GM23338 (cell line): ENCODE results near the gene GNG12.

Source experiments
- CREB1 ChIP-seq: fragments of 250-450 bp; sonication (Bioruptor Pico); IDR thresholded peaks from 2 replicates; pipeline ENCODE4 v1.5.0; 2020; ENCODE audit warnings: low read depth, mild to moderate bottlenecking, moderate library complexity
- EZH2 ChIP-seq: fragments of 200-600 bp; sonication (generic); IDR thresholded peaks from one replicate; pipeline ENCODE4 v1.8.0; 2017; ENCODE audit warnings: antibody characterized with exemption, mild to moderate bottlenecking, low read depth; ENCODE audit not compliant: unreplicated experiment
- EZH2phosphoT487 ChIP-seq: fragments of 200-600 bp; sonication (generic); IDR thresholded peaks from one replicate; pipeline ENCODE4 v1.8.1; 2018; ENCODE audit warnings: antibody characterized with exemption; ENCODE audit not compliant: unreplicated experiment
- POLR2AphosphoS5 ChIP-seq: IDR thresholded peaks from 2 replicates; pipeline ENCODE4 v1.6.1; 2016; ENCODE audit warnings: antibody characterized with exemption, low read depth
- STAT1 ChIP-seq: IDR thresholded peaks from one replicate; pipeline ENCODE4 v1.6.1; 2016; ENCODE audit warnings: antibody characterized with exemption; ENCODE audit not compliant: unreplicated experiment
- ZNF114 ChIP-seq: fragments of 250-450 bp; sonication (Bioruptor Pico); IDR thresholded peaks from 2 replicates; pipeline ENCODE4 v1.5.0; 2020; ENCODE audit warnings: mild to moderate bottlenecking, moderate library complexity
- ZNF331 ChIP-seq: fragments of 250-450 bp; sonication (Bioruptor Pico); IDR thresholded peaks from 2 replicates; pipeline ENCODE4 v1.5.0; 2020; ENCODE audit warnings: low read depth, mild to moderate bottlenecking, moderate library complexity
- TF ChIP-seq, protein P1 (sequence below): IDR thresholded peaks from 2 replicates; pipeline ENCODE4 v1.6.1; 2016; ENCODE audit warnings: antibody characterized with exemption
- TF ChIP-seq, protein P2 (sequence below), 2 experiments: fragments of 200-600 bp in 1 of 2; sonication (generic) in 1 of 2; conservative IDR thresholded peaks; 2 replicates each; pipeline versions ENCODE4 v1.5.1 to v1.6.1; 2016 to 2017; ENCODE audit warnings: antibody characterized with exemption in 2 of 2, low read depth in 2 of 2, mild to moderate bottlenecking in 2 of 2, moderate library complexity in 1 of 2
- TF ChIP-seq, protein P3 (sequence below): IDR thresholded peaks from one replicate; pipeline ENCODE4 v1.6.1; 2018; ENCODE audit warnings: antibody characterized with exemption; ENCODE audit not compliant: unreplicated experiment

DNA sequence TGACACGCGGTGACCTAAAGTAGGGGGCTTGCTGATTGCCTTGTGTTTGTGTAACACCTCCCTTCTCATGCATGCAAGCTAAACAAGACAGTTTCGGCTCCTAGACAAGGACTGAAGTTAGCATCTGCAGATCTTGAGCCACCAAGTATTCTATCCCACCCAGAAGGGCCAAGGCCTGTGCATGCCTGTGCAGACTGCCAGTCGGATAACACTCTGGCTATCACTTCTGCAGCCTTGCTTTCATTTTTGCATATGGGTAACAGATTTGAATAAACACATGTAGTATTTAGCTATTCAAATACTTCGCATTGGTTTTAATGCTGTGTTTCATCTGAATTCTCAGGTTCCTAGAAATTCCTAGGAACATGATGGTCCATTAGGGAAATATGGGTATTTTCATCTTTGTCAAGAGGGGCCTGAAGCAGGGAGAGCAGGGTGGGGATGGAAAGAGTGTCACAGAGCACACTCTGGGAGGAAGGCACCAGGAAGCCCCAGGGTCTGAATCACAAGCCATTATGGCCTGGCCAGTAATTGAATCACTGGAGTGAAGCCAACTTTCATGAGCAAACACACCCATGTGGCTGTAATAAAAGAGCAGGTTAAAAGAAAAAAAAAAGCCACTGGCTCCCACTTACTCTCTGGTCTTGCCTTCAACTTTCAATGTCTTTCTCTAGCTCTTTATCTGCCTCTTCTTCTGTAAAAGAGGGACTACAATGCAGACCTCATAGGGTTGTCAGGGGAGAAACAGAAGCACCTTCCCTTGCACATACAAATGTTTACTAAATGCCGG, 120.0 kb downstream of the GNG12 start:
- TF ChIP-seq POLR2AphosphoS5 = no peak
- TF ChIP-seq, protein P1, sequence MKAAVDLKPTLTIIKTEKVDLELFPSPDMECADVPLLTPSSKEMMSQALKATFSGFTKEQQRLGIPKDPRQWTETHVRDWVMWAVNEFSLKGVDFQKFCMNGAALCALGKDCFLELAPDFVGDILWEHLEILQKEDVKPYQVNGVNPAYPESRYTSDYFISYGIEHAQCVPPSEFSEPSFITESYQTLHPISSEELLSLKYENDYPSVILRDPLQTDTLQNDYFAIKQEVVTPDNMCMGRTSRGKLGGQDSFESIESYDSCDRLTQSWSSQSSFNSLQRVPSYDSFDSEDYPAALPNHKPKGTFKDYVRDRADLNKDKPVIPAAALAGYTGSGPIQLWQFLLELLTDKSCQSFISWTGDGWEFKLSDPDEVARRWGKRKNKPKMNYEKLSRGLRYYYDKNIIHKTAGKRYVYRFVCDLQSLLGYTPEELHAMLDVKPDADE = no peak
- TF ChIP-seq, protein P2, sequence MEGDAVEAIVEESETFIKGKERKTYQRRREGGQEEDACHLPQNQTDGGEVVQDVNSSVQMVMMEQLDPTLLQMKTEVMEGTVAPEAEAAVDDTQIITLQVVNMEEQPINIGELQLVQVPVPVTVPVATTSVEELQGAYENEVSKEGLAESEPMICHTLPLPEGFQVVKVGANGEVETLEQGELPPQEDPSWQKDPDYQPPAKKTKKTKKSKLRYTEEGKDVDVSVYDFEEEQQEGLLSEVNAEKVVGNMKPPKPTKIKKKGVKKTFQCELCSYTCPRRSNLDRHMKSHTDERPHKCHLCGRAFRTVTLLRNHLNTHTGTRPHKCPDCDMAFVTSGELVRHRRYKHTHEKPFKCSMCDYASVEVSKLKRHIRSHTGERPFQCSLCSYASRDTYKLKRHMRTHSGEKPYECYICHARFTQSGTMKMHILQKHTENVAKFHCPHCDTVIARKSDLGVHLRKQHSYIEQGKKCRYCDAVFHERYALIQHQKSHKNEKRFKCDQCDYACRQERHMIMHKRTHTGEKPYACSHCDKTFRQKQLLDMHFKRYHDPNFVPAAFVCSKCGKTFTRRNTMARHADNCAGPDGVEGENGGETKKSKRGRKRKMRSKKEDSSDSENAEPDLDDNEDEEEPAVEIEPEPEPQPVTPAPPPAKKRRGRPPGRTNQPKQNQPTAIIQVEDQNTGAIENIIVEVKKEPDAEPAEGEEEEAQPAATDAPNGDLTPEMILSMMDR (conservative IDR thresholded peaks at IDR 0.05; ENCODE audit: low read depth in 2 of 2) = no peak
- TF ChIP-seq EZH2 = no peak
- TF ChIP-seq, protein P3, sequence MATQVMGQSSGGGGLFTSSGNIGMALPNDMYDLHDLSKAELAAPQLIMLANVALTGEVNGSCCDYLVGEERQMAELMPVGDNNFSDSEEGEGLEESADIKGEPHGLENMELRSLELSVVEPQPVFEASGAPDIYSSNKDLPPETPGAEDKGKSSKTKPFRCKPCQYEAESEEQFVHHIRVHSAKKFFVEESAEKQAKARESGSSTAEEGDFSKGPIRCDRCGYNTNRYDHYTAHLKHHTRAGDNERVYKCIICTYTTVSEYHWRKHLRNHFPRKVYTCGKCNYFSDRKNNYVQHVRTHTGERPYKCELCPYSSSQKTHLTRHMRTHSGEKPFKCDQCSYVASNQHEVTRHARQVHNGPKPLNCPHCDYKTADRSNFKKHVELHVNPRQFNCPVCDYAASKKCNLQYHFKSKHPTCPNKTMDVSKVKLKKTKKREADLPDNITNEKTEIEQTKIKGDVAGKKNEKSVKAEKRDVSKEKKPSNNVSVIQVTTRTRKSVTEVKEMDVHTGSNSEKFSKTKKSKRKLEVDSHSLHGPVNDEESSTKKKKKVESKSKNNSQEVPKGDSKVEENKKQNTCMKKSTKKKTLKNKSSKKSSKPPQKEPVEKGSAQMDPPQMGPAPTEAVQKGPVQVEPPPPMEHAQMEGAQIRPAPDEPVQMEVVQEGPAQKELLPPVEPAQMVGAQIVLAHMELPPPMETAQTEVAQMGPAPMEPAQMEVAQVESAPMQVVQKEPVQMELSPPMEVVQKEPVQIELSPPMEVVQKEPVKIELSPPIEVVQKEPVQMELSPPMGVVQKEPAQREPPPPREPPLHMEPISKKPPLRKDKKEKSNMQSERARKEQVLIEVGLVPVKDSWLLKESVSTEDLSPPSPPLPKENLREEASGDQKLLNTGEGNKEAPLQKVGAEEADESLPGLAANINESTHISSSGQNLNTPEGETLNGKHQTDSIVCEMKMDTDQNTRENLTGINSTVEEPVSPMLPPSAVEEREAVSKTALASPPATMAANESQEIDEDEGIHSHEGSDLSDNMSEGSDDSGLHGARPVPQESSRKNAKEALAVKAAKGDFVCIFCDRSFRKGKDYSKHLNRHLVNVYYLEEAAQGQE = no peak
- TF ChIP-seq STAT1 = no peak
- no peak for TF ChIP-seq EZH2phosphoT487
- no peak for TF ChIP-seq ZNF331 (CRISPR knock-in tag)
- TF ChIP-seq ZNF114 (CRISPR knock-in tag) = no peak
- TF ChIP-seq CREB1 (CRISPR knock-in tag) = no peak
